ENCODE measurements around the gene GPR18.
"Not testable (repeated sequence)": the region's sequence is repeated elsewhere in the genome, so short reads cannot be mapped to it uniquely, and the experiment has no call there.

Gene GPR18

GRCh38 chr13:99254830-99255229, 3.3 kb downstream of the GPR18 start:
- TF ChIP-seq CTCF (IDR thresholded peaks at IDR 0.05; ENCODE audit: extremely low read depth, missing control alignments): no peak
- no peak for DNase-seq (ENCODE audit: low spot score)

GRCh38 chr13:99251921-99252320, 6.3 kb downstream of the GPR18 start:
- no peak for DNase-seq (ENCODE audit: low spot score)
- TF ChIP-seq CTCF (IDR thresholded peaks at IDR 0.05; ENCODE audit: extremely low read depth, missing control alignments): no peak

- DNase-seq (ENCODE audit: low spot score): no peak
- TF ChIP-seq CTCF (IDR thresholded peaks at IDR 0.05; ENCODE audit: extremely low read depth, missing control alignments): no peak
Observed at GRCh38 chr13:99250982-99251825, 7.0 kb downstream of the GPR18 start.

GRCh38 chr13:99249606-99250005, 8.6 kb downstream of the GPR18 start:
- not testable (repeated sequence) for DNase-seq (ENCODE audit: low spot score)

- DNase-seq (ENCODE audit: low spot score): not testable (repeated sequence)
Observed at GRCh38 chr13:99249178-99249577, 9.0 kb downstream of the GPR18 start.

- no peak for DNase-seq (ENCODE audit: low spot score)
- no peak for TF ChIP-seq CTCF (IDR thresholded peaks at IDR 0.05; ENCODE audit: extremely low read depth, missing control alignments)
Observed at GRCh38 chr13:99246100-99246499, 12.1 kb downstream of the GPR18 start.

- DNase-seq (ENCODE audit: low spot score): no peak
- TF ChIP-seq CTCF (IDR thresholded peaks at IDR 0.05; ENCODE audit: extremely low read depth, missing control alignments): no peak
Observed at GRCh38 chr13:99237981-99238662, 20.1 kb downstream of the GPR18 start.

- TF ChIP-seq CTCF (IDR thresholded peaks at IDR 0.05; ENCODE audit: extremely low read depth, missing control alignments): no peak
- DNase-seq (ENCODE audit: low spot score): no peak
Observed at GRCh38 chr13:99231721-99232120, 26.5 kb downstream of the GPR18 start.

Measured in GM20000 (cell line).